HG02973 (cell line): ENCODE measurements around the gene CIDEC.

Experiments
- ATAC-seq: cut with Tn5 transposase; IDR thresholded peaks from one replicate; pipeline ENCODE4 v1.9.1; 2021; ENCODE audit warnings: moderate library complexity; ENCODE audit not compliant: unreplicated experiment

CIDEC gene

GRCh38 chr3:9879830-9880549, at the start of gene CIDEC:
Gene CIDEC, minus strand, starts transcription at chr3:9880253. Its CDS starts 1,767 bp downstream, at chr3:9878486.
- no peak for ATAC-seq

- no peak for ATAC-seq
Measured at GRCh38 chr3:9928158-9928557, 48.1 kb upstream of the CIDEC start.

GRCh38 chr3:9918261-9919038, 38.4 kb upstream of the CIDEC start:
- ATAC-seq, result no peak

- no peak for ATAC-seq
Measured at GRCh38 chr3:9917820-9918219, 37.8 kb upstream of the CIDEC start.

- ATAC-seq, result no peak
Measured at GRCh38 chr3:9916734-9917680, 37.0 kb upstream of the CIDEC start, which contains the start of gene IL17RC. Gene IL17RC, plus strand, starts transcription at chr3:9917098. Its CDS starts 218 bp downstream, at chr3:9917316.

GRCh38 chr3:9916346-9916733, 36.3 kb upstream of the CIDEC start:
- no peak for ATAC-seq

GRCh38 chr3:9915254-9916141, 35.4 kb upstream of the CIDEC start:
- ATAC-seq, result no peak

- no peak for ATAC-seq
Measured at GRCh38 chr3:9914559-9915253, 34.7 kb upstream of the CIDEC start.

GRCh38 chr3:9914011-9914410, 34.0 kb upstream of the CIDEC start:
- ATAC-seq, result no peak

GRCh38 chr3:9913601-9914000, 33.5 kb upstream of the CIDEC start:
- no peak for ATAC-seq

GRCh38 chr3:9912294-9912935, 32.4 kb upstream of the CIDEC start:
- no peak for ATAC-seq

GRCh38 chr3:9911863-9912262, 31.8 kb upstream of the CIDEC start:
- ATAC-seq, result no peak

GRCh38 chr3:9909221-9910013, 29.4 kb upstream of the CIDEC start:
- ATAC-seq, result no peak

- no peak for ATAC-seq
Measured at GRCh38 chr3:9908286-9908685, 28.2 kb upstream of the CIDEC start.

- ATAC-seq, result no peak
Measured at GRCh38 chr3:9906480-9906879, 26.4 kb upstream of the CIDEC start.

GRCh38 chr3:9903904-9904303, 23.9 kb upstream of the CIDEC start:
- no peak for ATAC-seq

- ATAC-seq, result no peak
Measured at GRCh38 chr3:9903238-9903624, 23.2 kb upstream of the CIDEC start.
